Small intestine (tissue), 7 donors: ENCODE measurements around the gene TBCD. TPM values are rescaled to one million over a fixed set of nuclear protein-coding genes. Genes with fewer than 3 reads are reported as not detected.
"Not testable (repeated sequence)": the region's sequence is repeated elsewhere in the genome, so short reads cannot be mapped to it uniquely, and the experiment has no call there.

Experiments used
- DNase-seq, 2 donors: peaks; one replicate each; pipeline versions ENCODE4 v3.0.0 to v3.0.0-alpha.2; 2013
- FAIRE-seq: peaks from 2 replicates; lab custom pipeline; 2012; peaks lifted over from hg19 to GRCh38; lab: Jason Lieb, UNC
- H3K27ac ChIP-seq, 3 donors: one replicate each; pipeline ENCODE4 v1.5.1; 2013; ENCODE audit warnings: low read length in 2 of 3, mild to moderate bottlenecking in 2 of 3, control low read depth in 1 of 3, inconsistent platforms in 1 of 3, low read depth in 1 of 3, moderate library complexity in 1 of 3
- H3K27me3 ChIP-seq, 3 donors: one replicate each; pipeline ENCODE4 v1.6.1; 2013; ENCODE audit warnings: low read length in 3 of 3, inconsistent platforms in 1 of 3; ENCODE audit not compliant: control insufficient read depth in 3 of 3, insufficient read depth in 3 of 3
- H3K36me3 ChIP-seq, 3 donors: one replicate each; pipeline ENCODE4 v1.6.1; 2013; ENCODE audit warnings: low read length in 3 of 3, inconsistent platforms in 1 of 3, low read depth in 1 of 3, mild to moderate bottlenecking in 1 of 3, moderate library complexity in 1 of 3; ENCODE audit not compliant: control insufficient read depth in 3 of 3, insufficient read depth in 2 of 3
- H3K4me1 ChIP-seq, 3 donors: one replicate each; pipeline ENCODE4 v1.6.1; 2013; ENCODE audit warnings: low read length in 2 of 3, inconsistent platforms in 1 of 3, low read depth in 1 of 3, mild to moderate bottlenecking in 1 of 3, moderate library complexity in 1 of 3; ENCODE audit not compliant: control insufficient read depth in 3 of 3, insufficient read depth in 2 of 3
- H3K4me3 ChIP-seq, 3 donors: one replicate each; pipeline ENCODE4 v1.5.1; 2013; ENCODE audit warnings: low read length in 3 of 3, control low read depth in 1 of 3, inconsistent platforms in 1 of 3, low read depth in 1 of 3, mild to moderate bottlenecking in 1 of 3, moderate library complexity in 1 of 3
- H3K9me3 ChIP-seq, 2 donors: one replicate each; pipeline ENCODE4 v1.6.1; 2013; ENCODE audit warnings: low read depth in 1 of 2, low read length in 1 of 2; ENCODE audit not compliant: control insufficient read depth in 2 of 2, insufficient read depth in 1 of 2
- WGBS, 3 donors: extraction: QIAGEN DNeasy Blood & Tissue Kit; methylation state at CpG; one replicate each; pipeline ENCODE4 v1.1.7; 2013; 5-methylcytosine and 5-hydroxymethylcytosine counted together
- polyA plus RNA-seq, 4 donors: library from polyadenylated mRNA; stranded (reverse) in 3 of 4; unstranded in 1 of 4; fragments of 200-250 nt in 3 of 4; fragments of 120-200 nt in 1 of 4; gene quantifications; one replicate each; pipeline versions ENCODE4 v1.2.1 to v1.2.3, GENCODE V29; 2013
- donor health status: healthy with polysubstance abuse.
- donor health status: control.
- donor health status: control.
- donor health status: Bipolar disorder and iron deficiency.
- donor health status: healthy.

TBCD gene
- polyA plus RNA-seq, 4 donors, result 38.7 to 83.7 (median 67.3) TPM

DNA sequence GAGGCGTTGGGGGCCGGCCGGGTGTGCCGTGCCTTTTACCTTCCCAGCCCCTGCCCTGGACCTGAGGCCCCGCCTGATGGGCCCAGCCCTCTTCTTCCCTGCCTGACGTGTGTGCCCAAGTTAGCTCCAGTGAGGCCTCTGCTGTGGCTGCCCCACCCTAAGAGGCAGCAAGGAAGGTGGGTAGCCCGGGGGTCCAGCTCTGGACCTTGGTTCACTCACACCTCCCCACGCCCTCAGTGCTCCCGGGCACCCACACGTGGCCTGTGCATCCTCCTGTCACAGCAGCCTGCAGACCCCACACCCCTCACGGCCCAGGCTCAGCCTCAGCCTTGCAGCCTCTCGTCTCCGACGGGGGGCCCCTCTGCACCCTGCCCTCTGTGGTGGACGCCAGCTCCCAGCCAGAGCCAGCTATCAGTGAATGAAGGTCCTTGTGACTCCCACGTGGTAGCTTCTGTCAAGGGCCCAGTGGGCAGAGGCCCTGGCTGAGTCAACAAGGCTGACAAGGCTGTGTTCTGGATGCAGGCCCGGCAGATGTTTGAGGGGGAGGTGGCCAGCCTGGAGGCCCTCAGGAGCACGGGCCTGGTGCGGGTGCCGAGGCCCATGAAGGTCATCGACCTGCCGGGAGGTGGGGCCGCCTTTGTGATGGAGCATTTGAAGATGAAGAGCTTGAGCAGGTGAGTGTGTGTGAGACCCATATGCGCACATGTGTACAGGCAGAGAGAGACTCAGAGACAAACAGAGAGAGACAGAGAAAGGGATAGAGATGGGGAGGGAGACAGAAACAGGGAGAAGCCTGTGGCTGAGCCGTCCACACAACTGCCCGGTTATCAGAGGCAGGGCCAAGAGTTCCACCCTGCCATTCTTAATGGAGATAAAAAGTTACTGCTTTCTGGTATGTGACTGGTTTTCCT lies 13.6 kb upstream of the TBCD start:
- Histone ChIP-seq H3K4me1 (peaks cover 0 to 38% (median 0%) of the 10 kb centered on the region in 3 donors), H3K4me3 (peak overlapping the region in 1 of 3 donors; percentile 75), H3K9me3 (peaks cover 0 to 22% of the 10 kb centered on the region in 2 donors), H3K36me3 (peaks cover 3 to 70% (median 6%) of the 10 kb centered on the region in 3 donors), H3K27ac (peak overlapping the region in 1 of 3 donors; percentile 91), H3K27me3 (no peaks in the 10 kb centered on the region)
- 74 to 81% (median 80%) methylated on average over 24 to 26 of the region's 26 CpGs for WGBS, 3 donors
- FAIRE-seq, result no peak
- peak in 1 of 2 donors; percentile 89 for DNase-seq

DNA sequence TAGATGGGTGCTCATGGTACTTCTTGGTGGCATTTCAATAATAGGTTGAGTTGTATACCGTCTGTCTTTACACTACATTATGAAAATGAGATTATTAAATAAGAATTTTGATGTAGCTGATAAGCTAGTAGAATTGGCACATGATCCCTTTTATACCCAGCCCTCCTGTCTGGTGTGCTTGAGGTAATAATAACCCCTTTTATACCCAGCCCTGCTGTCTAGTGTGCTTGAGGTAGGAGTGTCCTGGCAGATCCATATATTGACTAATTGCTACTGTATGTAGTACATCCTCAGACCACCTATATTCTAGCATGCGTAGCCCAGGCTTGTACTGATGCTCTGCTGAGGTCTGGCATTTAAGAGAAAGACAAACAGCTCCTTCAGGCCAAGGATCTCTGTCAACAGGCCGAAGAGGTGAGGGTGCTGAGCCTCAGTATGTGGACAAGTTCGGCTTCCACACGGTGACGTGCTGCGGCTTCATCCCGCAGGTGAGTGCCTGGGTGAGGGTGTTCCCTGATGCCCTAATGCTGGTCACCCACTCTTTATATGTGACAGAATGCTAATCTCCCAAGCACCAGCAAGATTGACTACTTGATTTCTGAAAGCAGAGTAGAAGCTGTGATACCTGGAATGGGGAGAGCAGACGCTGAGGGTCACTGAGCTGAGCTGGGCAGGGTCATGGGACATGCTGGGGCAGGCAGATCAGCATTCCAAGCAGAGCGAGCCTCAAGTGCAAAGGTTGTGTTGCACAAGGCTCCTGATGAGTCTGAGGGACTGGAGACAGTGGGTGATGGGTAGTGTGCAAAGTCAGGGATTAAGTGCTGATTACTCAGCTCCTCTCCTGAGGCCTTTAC lies 10.7 kb upstream of the TBCD start:
- Histone ChIP-seq H3K9me3 (peaks cover 0 to 29% of the 10 kb centered on the region in 2 donors), H3K27ac (peak overlapping the region in 2 of 3 donors; percentile 54 to 91), H3K36me3 (peaks cover 3 to 72% (median 6%) of the 10 kb centered on the region in 3 donors), H3K27me3 (no peaks in the 10 kb centered on the region), H3K4me1 (peaks cover 0 to 39% (median 0%) of the 10 kb centered on the region in 3 donors), H3K4me3 (no peak overlapping the region)
- FAIRE-seq (no peak), DNase-seq (peak; percentile 86 to 93)
- WGBS, 3 donors, result 88 to 94% (median 93%) methylated on average over 10 of the region's 10 CpGs

DNA sequence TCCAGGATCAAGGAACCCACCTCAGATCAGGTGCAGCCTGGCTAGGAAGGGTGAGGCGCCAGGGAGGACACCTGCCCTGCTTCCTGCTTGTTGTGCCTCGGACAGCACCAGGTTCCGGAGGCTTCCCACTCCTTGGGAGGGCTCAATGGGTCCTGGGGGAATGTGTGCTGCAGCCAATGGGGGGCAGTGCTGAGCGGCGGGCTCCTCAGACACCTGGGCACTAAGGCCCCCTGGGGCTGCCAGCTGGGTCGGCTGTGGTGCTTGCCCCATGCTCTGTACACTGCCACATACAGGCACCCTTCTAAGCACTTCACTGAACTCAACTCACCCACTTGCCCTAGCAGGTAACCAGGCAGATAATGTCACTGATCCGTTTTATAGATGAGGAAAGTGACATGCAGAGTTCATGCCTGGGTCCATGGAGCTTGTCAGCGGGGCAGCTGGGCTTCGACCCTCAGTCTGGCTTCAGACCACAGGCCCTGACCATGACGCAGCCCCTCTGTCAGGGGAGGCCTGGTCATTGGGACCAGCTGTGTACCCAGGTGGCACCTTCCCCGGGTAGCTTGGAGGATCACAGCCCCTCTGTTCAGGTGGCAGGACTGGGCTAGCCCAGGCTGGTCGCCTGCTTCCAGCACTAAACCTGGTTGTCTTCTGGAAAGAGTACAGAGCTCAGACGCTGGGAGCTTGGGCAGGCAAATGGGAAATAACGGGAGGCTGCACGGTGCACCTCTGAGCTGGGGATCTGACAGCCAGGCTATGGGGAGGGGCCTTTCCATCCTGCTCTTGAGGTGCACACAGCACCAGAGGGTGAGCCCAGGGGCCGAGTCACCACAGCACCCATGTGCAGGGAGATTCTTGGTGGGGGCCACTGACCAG lies 8.3 kb upstream of the TBCD start:
- Histone ChIP-seq H3K4me3 (no peak overlapping the region), H3K9me3 (peaks cover 0 to 45% of the 10 kb centered on the region in 2 donors), H3K27me3 (no peaks in the 10 kb centered on the region), H3K36me3 (peaks cover 3 to 57% (median 6%) of the 10 kb centered on the region in 3 donors), H3K27ac (peak overlapping the region in 1 of 3 donors; percentile 22), H3K4me1 (peaks cover 0 to 39% (median 0%) of the 10 kb centered on the region in 3 donors)
- DNase-seq (no peak), FAIRE-seq (no peak)
- WGBS, 3 donors, result 88 to 92% (median 92%) methylated on average over 16 of the region's 16 CpGs

DNA sequence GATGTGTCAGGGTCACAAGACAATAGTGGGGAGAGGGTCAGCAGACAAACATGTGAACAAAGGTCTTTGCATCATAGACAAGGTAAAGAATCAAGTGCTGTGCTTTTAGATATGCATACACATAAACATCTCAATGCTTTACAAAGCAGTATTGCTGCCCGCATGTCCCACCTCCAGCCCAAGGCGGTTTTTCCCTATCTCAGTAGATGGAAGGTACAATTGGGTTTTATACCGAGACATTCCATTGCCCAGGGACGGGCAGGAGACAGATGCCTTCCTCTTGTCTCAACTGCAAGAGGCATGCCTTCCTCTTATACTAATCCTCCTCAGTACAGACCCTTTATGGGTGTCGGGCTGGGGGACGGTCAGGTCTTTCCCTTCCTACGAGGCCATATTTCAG lies 7.1 kb upstream of the TBCD start:
- not testable (repeated sequence) for FAIRE-seq
- 65 to 88% (median 85%) methylated on average over 7 of the region's 7 CpGs for WGBS, 3 donors

DNA sequence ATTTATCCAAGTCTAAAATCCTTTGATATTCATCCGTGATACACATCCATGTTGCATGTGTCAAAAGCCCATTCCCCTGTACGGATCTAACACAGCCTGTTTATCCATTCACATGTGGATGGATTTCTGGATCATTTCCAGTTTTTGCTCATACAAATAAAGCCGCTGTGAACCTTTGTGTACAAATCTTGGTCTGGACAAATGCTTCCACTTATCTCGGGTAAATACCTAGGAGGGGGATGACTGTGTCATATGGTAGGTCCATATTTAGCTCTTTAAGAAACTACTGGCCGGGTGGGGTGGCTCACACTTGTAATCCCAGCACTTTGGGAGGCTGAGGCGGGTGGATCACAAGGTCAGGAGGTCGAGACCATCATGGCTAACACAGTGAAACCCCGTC lies 6.3 kb upstream of the TBCD start:
- no peak for FAIRE-seq
- DNase-seq, result no peak
- H3K36me3 ChIP-seq, result peaks cover 3 to 58% (median 6%) of the 10 kb centered on the region in 3 donors
- peaks cover 0 to 50% of the 10 kb centered on the region in 2 donors for H3K9me3 ChIP-seq
- no peak overlapping the region for H3K4me3 ChIP-seq
- no peaks in the 10 kb centered on the region for H3K27me3 ChIP-seq
- 80 to 82% (median 80%) methylated on average over 8 of the region's 8 CpGs for WGBS, 3 donors
- no peak overlapping the region for H3K27ac ChIP-seq
- H3K4me1 ChIP-seq, result peaks cover 0 to 28% (median 0%) of the 10 kb centered on the region in 3 donors

More for the DNA sequence above, 7.1 kb upstream of the TBCD start:
- H3K4me1 ChIP-seq, result peaks cover 0 to 36% (median 0%) of the 10 kb centered on the region in 3 donors
- H3K36me3 ChIP-seq, result peaks cover 3 to 58% (median 6%) of the 10 kb centered on the region in 3 donors
- peaks cover 0 to 51% of the 10 kb centered on the region in 2 donors for H3K9me3 ChIP-seq
- H3K4me3 ChIP-seq, H3K27ac ChIP-seq, DNase-seq, H3K27me3 ChIP-seq: not testable (repeated sequence)

DNA sequence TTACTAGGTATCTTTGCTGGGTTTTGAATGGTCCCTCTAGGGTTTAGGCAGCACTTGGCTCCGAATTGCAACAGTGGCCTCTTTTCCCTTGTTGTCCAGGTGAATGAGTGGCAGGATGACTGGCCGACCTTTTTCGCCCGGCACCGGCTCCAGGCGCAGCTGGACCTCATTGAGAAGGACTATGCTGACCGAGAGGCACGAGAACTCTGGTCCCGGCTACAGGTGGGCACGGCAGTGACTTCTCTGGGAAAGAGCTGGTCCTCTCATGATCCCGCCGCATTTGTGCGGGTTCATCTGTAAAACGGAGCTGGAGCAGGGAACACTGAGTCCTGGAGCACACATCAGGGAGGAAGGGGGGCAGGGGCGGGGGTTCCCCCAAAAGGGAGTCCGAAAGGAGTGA lies 3.1 kb upstream of the TBCD start:
- DNase-seq (no peak), FAIRE-seq (no peak)
- H3K27ac ChIP-seq, result no peak overlapping the region
- no peak overlapping the region for H3K4me3 ChIP-seq
- peaks cover 0 to 5% (median 4%) of the 10 kb centered on the region in 3 donors for H3K4me1 ChIP-seq
- peaks cover 0 to 31% (median 0%) of the 10 kb centered on the region in 3 donors for H3K36me3 ChIP-seq
- H3K9me3 ChIP-seq, result peaks cover 0 to 43% of the 10 kb centered on the region in 2 donors
- WGBS, 3 donors, result 91 to 97% (median 93%) methylated on average over 16 of the region's 16 CpGs
- H3K27me3 ChIP-seq, result no peaks in the 10 kb centered on the region

DNA sequence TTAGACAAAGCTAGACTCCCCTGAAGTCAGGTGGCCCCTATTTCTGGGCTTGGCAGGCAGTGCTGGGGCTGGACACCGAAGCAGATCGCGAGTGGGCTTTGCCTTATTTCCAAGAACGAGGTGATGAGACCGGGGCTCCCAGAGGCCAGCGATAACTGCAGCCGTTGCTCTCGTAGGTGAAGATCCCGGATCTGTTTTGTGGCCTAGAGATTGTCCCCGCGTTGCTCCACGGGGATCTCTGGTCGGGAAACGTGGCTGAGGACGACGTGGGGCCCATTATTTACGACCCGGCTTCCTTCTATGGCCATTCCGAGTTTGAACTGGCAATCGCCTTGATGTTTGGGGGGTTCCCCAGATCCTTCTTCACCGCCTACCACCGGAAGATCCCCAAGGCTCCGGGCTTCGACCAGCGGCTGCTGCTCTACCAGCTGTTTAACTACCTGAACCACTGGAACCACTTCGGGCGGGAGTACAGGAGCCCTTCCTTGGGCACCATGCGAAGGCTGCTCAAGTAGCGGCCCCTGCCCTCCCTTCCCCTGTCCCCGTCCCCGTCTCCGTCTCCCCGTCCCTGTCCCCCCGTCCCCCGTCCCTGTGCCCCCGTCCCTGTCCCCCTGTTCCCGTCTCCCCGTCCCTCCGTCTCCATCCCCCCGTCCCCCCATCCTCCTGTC lies 1.5 kb upstream of the TBCD start:
- Histone ChIP-seq H3K27ac (peak overlapping the region in 1 of 3 donors; percentile 21), H3K4me1 (peaks cover 0 to 13% (median 5%) of the 10 kb centered on the region in 3 donors), H3K27me3 (no peaks in the 10 kb centered on the region), H3K4me3 (no peak overlapping the region), H3K9me3 (peaks cover 0 to 37% of the 10 kb centered on the region in 2 donors), H3K36me3 (peaks cover 0 to 26% (median 0%) of the 10 kb centered on the region in 3 donors)
- FAIRE-seq, result no peak
- peak in 1 of 2 donors; percentile 45 for DNase-seq
- 72 to 92% (median 88%) methylated on average over 34 to 40 of the region's 40 CpGs for WGBS, 3 donors
